GM23338 (cell line): ENCODE results near the gene TPSAB1.
"Not testable (repeated sequence)": the region's sequence is repeated elsewhere in the genome, so short reads cannot be mapped to it uniquely, and the experiment has no call there.

Source experiments
- CREB1 ChIP-seq: fragments of 250-450 bp; sonication (Bioruptor Pico); IDR thresholded peaks from 2 replicates; pipeline ENCODE4 v1.5.0; 2020; ENCODE audit warnings: low read depth, mild to moderate bottlenecking, moderate library complexity
- CTCF ChIP-seq, 2 experiments: fragments of 200-600 bp in 1 of 2; sonication (generic) in 1 of 2; conservative IDR thresholded peaks; 2 replicates each; pipeline versions ENCODE4 v1.5.1 to v1.6.1; 2016 to 2017; ENCODE audit warnings: antibody characterized with exemption in 2 of 2, low read depth in 2 of 2, mild to moderate bottlenecking in 2 of 2, moderate library complexity in 1 of 2
- EZH2 ChIP-seq: fragments of 200-600 bp; sonication (generic); IDR thresholded peaks from one replicate; pipeline ENCODE4 v1.8.0; 2017; ENCODE audit warnings: antibody characterized with exemption, mild to moderate bottlenecking, low read depth; ENCODE audit not compliant: unreplicated experiment
- EZH2phosphoT487 ChIP-seq: fragments of 200-600 bp; sonication (generic); IDR thresholded peaks from one replicate; pipeline ENCODE4 v1.8.1; 2018; ENCODE audit warnings: antibody characterized with exemption; ENCODE audit not compliant: unreplicated experiment
- JUNB ChIP-seq: IDR thresholded peaks from one replicate; pipeline ENCODE4 v1.6.1; 2016; ENCODE audit warnings: antibody characterized with exemption; ENCODE audit not compliant: unreplicated experiment
- NANOG ChIP-seq: IDR thresholded peaks from 2 replicates; pipeline ENCODE4 v1.6.1; 2016; ENCODE audit warnings: antibody characterized with exemption, borderline replicate concordance
- POLR2AphosphoS5 ChIP-seq: IDR thresholded peaks from 2 replicates; pipeline ENCODE4 v1.6.1; 2016; ENCODE audit warnings: antibody characterized with exemption, low read depth
- REST ChIP-seq: IDR thresholded peaks from one replicate; pipeline ENCODE4 v1.6.1; 2018; ENCODE audit warnings: antibody characterized with exemption; ENCODE audit not compliant: unreplicated experiment
- STAT1 ChIP-seq: IDR thresholded peaks from one replicate; pipeline ENCODE4 v1.6.1; 2016; ENCODE audit warnings: antibody characterized with exemption; ENCODE audit not compliant: unreplicated experiment
- ZNF331 ChIP-seq: fragments of 250-450 bp; sonication (Bioruptor Pico); IDR thresholded peaks from 2 replicates; pipeline ENCODE4 v1.5.0; 2020; ENCODE audit warnings: low read depth, mild to moderate bottlenecking, moderate library complexity
- ZNF462 ChIP-seq: fragments of 250-450 bp; sonication (Bioruptor Pico); IDR thresholded peaks from 2 replicates; pipeline ENCODE4 v1.5.0; 2020; ENCODE audit warnings: mild to moderate bottlenecking, moderate library complexity

- TF ChIP-seq CTCF (conservative IDR thresholded peaks at IDR 0.05; ENCODE audit: low read depth in 2 of 2); POLR2AphosphoS5; EZH2; REST; CREB1; STAT1; EZH2phosphoT487; ZNF462; JUNB; ZNF331; NANOG: not testable (repeated sequence)
These were observed 12.3 kb upstream of the TPSAB1 start for GRCh38 chr16:1228227-1228626.
